H9 (cell line): ENCODE results near the gene KRTCAP2. TPM values are rescaled to one million over a fixed set of nuclear protein-coding genes. Genes with fewer than 3 reads are reported as not detected.

Experiments used
- DNase-seq: peaks from one replicate; pipeline ENCODE4 v3.0.0-alpha.2; 2017
- H2AFZ ChIP-seq: one replicate; pipeline ENCODE4 v1.6.1; 2013; ENCODE audit warnings: mild to moderate bottlenecking, low read length, control low read depth, moderate library complexity
- H2AK5ac ChIP-seq: 2 replicates; pipeline ENCODE4 v1.6.1; 2013; ENCODE audit warnings: low read length, control low read depth, mixed read lengths; ENCODE audit not compliant: insufficient read length
- H2BK120ac ChIP-seq: one replicate; pipeline ENCODE4 v1.6.1; 2013; ENCODE audit warnings: low read depth, mild to moderate bottlenecking, low read length, control low read depth, inconsistent platforms; ENCODE audit not compliant: poor library complexity, severe bottlenecking
- H2BK12ac ChIP-seq: 2 replicates; pipeline ENCODE4 v1.6.1; 2013; ENCODE audit warnings: low read length, control low read depth, mixed read lengths, low read depth; ENCODE audit not compliant: insufficient read length
- H2BK15ac ChIP-seq: 2 replicates; pipeline ENCODE4 v1.6.1; 2013; ENCODE audit warnings: low read depth, low read length, control low read depth
- H2BK20ac ChIP-seq: one replicate; pipeline ENCODE4 v1.6.1; 2013; ENCODE audit warnings: low read depth, mild to moderate bottlenecking, low read length, control low read depth, inconsistent platforms; ENCODE audit not compliant: poor library complexity, severe bottlenecking
- H2BK5ac ChIP-seq: 2 replicates; pipeline ENCODE4 v1.6.1; 2013; ENCODE audit warnings: low read length, control low read depth, mixed read lengths; ENCODE audit not compliant: insufficient read length
- H3K14ac ChIP-seq: 2 replicates; pipeline ENCODE4 v1.6.1; 2013; ENCODE audit warnings: low read length, control low read depth; ENCODE audit not compliant: insufficient read depth
- H3K18ac ChIP-seq: 2 replicates; pipeline ENCODE4 v1.6.1; 2013; ENCODE audit warnings: low read depth, mild to moderate bottlenecking, mixed read lengths, low read length, control low read depth; ENCODE audit not compliant: insufficient read length
- H3K23ac ChIP-seq: 2 replicates; pipeline ENCODE4 v1.6.1; 2013; ENCODE audit warnings: low read length, control low read depth, mixed read lengths, low read depth; ENCODE audit not compliant: insufficient read length
- H3K23me2 ChIP-seq: 2 replicates; pipeline ENCODE4 v1.6.1; 2013; ENCODE audit warnings: low read depth, mild to moderate bottlenecking, mixed read lengths, low read length, control low read depth; ENCODE audit not compliant: insufficient read length, poor library complexity, severe bottlenecking
- H3K27ac ChIP-seq: 2 replicates; pipeline ENCODE4 v1.5.1; 2013; ENCODE audit warnings: low read length, control low read depth, mixed read lengths, low read depth; ENCODE audit not compliant: insufficient read length
- H3K27me3 ChIP-seq: 2 replicates; pipeline ENCODE4 v1.6.1; 2013; ENCODE audit warnings: low read length, control low read depth, inconsistent platforms; ENCODE audit not compliant: insufficient read depth
- H3K4ac ChIP-seq: 2 replicates; pipeline ENCODE4 v1.6.1; 2013; ENCODE audit warnings: low read depth, mild to moderate bottlenecking, control low read depth, inconsistent platforms, low read length, moderate library complexity
- H3K4me1 ChIP-seq: 2 replicates; pipeline ENCODE4 v1.6.1; 2013; ENCODE audit warnings: low read length, control low read depth, inconsistent platforms; ENCODE audit not compliant: insufficient read depth
- H3K4me2 ChIP-seq: 2 replicates; pipeline ENCODE4 v1.6.1; 2013; ENCODE audit warnings: low read length, control low read depth, mixed read lengths; ENCODE audit not compliant: insufficient read length, insufficient read depth
- H3K56ac ChIP-seq: 2 replicates; pipeline ENCODE4 v1.6.1; 2013; ENCODE audit warnings: low read depth, mild to moderate bottlenecking, mixed read lengths, low read length, control low read depth; ENCODE audit not compliant: insufficient read length
- H3K79me1 ChIP-seq: 2 replicates; pipeline ENCODE4 v1.6.1; 2013; ENCODE audit warnings: low read depth, mild to moderate bottlenecking, moderate library complexity, low read length, control low read depth, inconsistent platforms; ENCODE audit not compliant: insufficient read depth, poor library complexity, severe bottlenecking
- H3K79me2 ChIP-seq: 2 replicates; pipeline ENCODE4 v1.6.1; 2013; ENCODE audit warnings: low read length, control low read depth, inconsistent platforms; ENCODE audit not compliant: insufficient read depth
- H3K9ac ChIP-seq: 2 replicates; pipeline ENCODE4 v1.6.1; 2013; ENCODE audit warnings: low read length, control low read depth, mixed read lengths; ENCODE audit not compliant: insufficient read length; ENCODE audit errors: extremely low read depth
- H3K9me3 ChIP-seq: one replicate; pipeline ENCODE4 v1.6.1; 2013; ENCODE audit warnings: low read depth, low read length, inconsistent platforms; ENCODE audit not compliant: control insufficient read depth
- H3T11ph ChIP-seq: one replicate; pipeline ENCODE4 v1.6.1; 2013; ENCODE audit warnings: mild to moderate bottlenecking, low read length, control low read depth, inconsistent platforms
- H4K20me1 ChIP-seq: one replicate; pipeline ENCODE4 v1.6.1; 2013; ENCODE audit not compliant: control insufficient read depth, insufficient read length, insufficient read depth
- H4K5ac ChIP-seq: 2 replicates; pipeline ENCODE4 v1.6.1; 2013; ENCODE audit warnings: low read depth, mild to moderate bottlenecking, mixed read lengths, low read length, control low read depth; ENCODE audit not compliant: insufficient read length
- H4K8ac ChIP-seq: replicated peaks from 2 replicates; pipeline ENCODE4 v1.6.1; 2013; ENCODE audit warnings: low read length, control low read depth, mixed read lengths, low read depth; ENCODE audit not compliant: insufficient read length
- H4K91ac ChIP-seq: 2 replicates; pipeline ENCODE4 v1.6.1; 2013; ENCODE audit warnings: low read depth, mild to moderate bottlenecking, moderate library complexity, mixed read lengths, low read length, control low read depth; ENCODE audit not compliant: insufficient read length
- H3K27ac Mint-ChIP-seq, 3 experiments: 2 replicates in 2 of 3; 3 replicates in 1 of 3; pipeline ENCODE4 v1.8.0; 2020 to 2021; ENCODE audit warnings: mixed read lengths in 3 of 3, mild to moderate bottlenecking in 1 of 3, moderate library complexity in 1 of 3
- H3K27me3 Mint-ChIP-seq: 2 replicates; pipeline ENCODE4 v1.8.0; 2021; ENCODE audit warnings: low read depth, mild to moderate bottlenecking, moderate library complexity, mixed read lengths
- H3K36me3 Mint-ChIP-seq, 3 experiments: 2 replicates in 2 of 3; 3 replicates in 1 of 3; pipeline ENCODE4 v1.8.0; 2020 to 2021; ENCODE audit warnings: low read depth in 3 of 3, mixed read lengths in 3 of 3; ENCODE audit not compliant: insufficient read depth in 1 of 3
- H3K4me1 Mint-ChIP-seq, 2 experiments: 2 replicates each; pipeline ENCODE4 v1.8.0; 2020; ENCODE audit warnings: mixed read lengths in 2 of 2
- H3K4me3 Mint-ChIP-seq, 2 experiments: 2 replicates in 1 of 2; 3 replicates in 1 of 2; pipeline ENCODE4 v1.8.0; 2020 to 2021; ENCODE audit warnings: mild to moderate bottlenecking in 2 of 2, mixed read lengths in 2 of 2, moderate library complexity in 1 of 2
- H3K9me3 Mint-ChIP-seq, 2 experiments: 2 replicates in 1 of 2; 3 replicates in 1 of 2; pipeline ENCODE4 v1.8.0; 2020; ENCODE audit warnings: mild to moderate bottlenecking in 2 of 2, mixed read lengths in 2 of 2, moderate library complexity in 1 of 2
- CTCF ChIP-seq: fragments of 200-600 bp; sonication (generic); conservative IDR thresholded peaks from 3 replicates; pipeline ENCODE4 v1.8.0; 2021; ENCODE audit warnings: antibody characterized with exemption, mild to moderate bottlenecking
- WGBS: extraction: QIAGEN DNeasy Blood & Tissue Kit; methylation state at CpG from one replicate; pipeline ENCODE4 v1.1.7; 2013; ENCODE audit warnings: missing lambda C conversion rate, low lambda C conversion rate, mixed read lengths; ENCODE audit not compliant: insufficient read length; ENCODE audit errors: extremely low coverage; 5-methylcytosine and 5-hydroxymethylcytosine counted together
- total RNA-seq: library from RNA; stranded (reverse); gene quantifications from 2 replicates; pipeline ENCODE4 v1.2.1, GENCODE V29; 2021

Gene KRTCAP2
- total RNA-seq, 1 experiment from 2014 or later, result 149 TPM

DNA sequence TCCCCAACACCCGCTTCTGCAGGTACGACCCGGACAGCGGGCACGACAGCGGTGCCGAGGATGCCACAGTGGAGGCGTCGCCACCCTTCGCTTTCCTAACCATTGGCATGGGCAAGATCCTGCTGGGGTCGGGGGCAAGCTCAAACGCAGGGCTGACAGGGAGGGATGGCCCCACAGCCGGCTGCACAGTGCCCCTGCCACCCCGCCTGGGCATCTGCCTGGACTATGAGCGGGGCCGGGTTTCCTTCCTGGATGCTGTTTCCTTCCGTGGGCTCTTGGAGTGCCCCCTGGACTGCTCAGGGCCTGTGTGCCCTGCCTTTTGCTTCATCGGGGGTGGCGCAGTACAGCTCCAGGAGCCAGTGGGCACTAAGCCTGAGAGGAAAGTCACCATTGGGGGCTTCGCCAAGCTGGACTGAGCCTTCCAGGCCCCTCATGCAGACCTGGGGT is 10.7 kb upstream of the KRTCAP2 start:
- Mint-ChIP-seq H3K27ac (no peak overlapping the region), H3K9me3 (peaks cover 0 to 2% of the 10 kb centered on the region in 2 experiments; a peak in 1 of 5 replicates), H3K27me3 (peaks cover 1% of the 10 kb centered on the region; the same call in 1 of the 2 replicates), H3K4me3 (no peak overlapping the region), H3K36me3 (peaks cover 25 to 47% (median 43%) of the 10 kb centered on the region in 3 experiments; a peak in 6 of 7 replicates), H3K4me1 (peaks cover 17 to 31% of the 10 kb centered on the region in 2 experiments)
- H3K4me2 ChIP-seq, result no peak overlapping the region
- H3T11ph ChIP-seq, result no peak overlapping the region
- H4K5ac ChIP-seq, result no peak overlapping the region
- H3K14ac ChIP-seq, result no peak overlapping the region
- no peak overlapping the region for H2AFZ ChIP-seq
- H3K23ac ChIP-seq, result no peak overlapping the region
- H2BK12ac ChIP-seq, result no peak overlapping the region
- no peak for DNase-seq
- H3K9me3 ChIP-seq, result no peaks in the 10 kb centered on the region
- H3K27me3 ChIP-seq, result no peaks in the 10 kb centered on the region
- H3K79me1 ChIP-seq, result no peaks in the 10 kb centered on the region
- H3K18ac ChIP-seq, result no peak overlapping the region
- peaks cover 3% of the 10 kb centered on the region for H3K4me1 ChIP-seq
- no peak overlapping the region for H2BK15ac ChIP-seq
- H2AK5ac ChIP-seq, result no peak overlapping the region
- no peak overlapping the region for H2BK5ac ChIP-seq
- H4K20me1 ChIP-seq, result no peaks in the 10 kb centered on the region
- H3K23me2 ChIP-seq, result no peaks in the 10 kb centered on the region
- no peak overlapping the region for H4K8ac ChIP-seq
- H2BK120ac ChIP-seq, result no peak overlapping the region
- H3K4ac ChIP-seq, result no peak overlapping the region
- no peak overlapping the region for H3K27ac ChIP-seq
- no peak overlapping the region for H2BK20ac ChIP-seq
- 100% methylated on average over 1 of the region's 20 CpGs for WGBS
- H3K9ac ChIP-seq, result no peak overlapping the region
- no peaks in the 10 kb centered on the region for H3K79me2 ChIP-seq
- TF ChIP-seq CTCF, result no peak
- H4K91ac ChIP-seq, result no peak overlapping the region
- H3K56ac ChIP-seq, result no peak overlapping the region
